ACC112 (cell line): ENCODE measurements around the gene NT5DC3.
A peak's percentile ranks its signal among the peaks of the same experiment; 100 is the strongest.
"Not testable (repeated sequence)": the region's sequence is repeated elsewhere in the genome, so short reads cannot be mapped to it uniquely, and the experiment has no call there.

Source experiments
- H2AFZ ChIP-seq: fragments of 200-600 bp; sonication (generic); one replicate; pipeline ENCODE4 v1.6.0; 2017; ENCODE audit warnings: antibody characterized with exemption, low read length; ENCODE audit not compliant: unreplicated experiment
- H3K27ac ChIP-seq: fragments of 200-600 bp; sonication (generic); 2 replicates; pipeline ENCODE4 v1.5.1; 2014; ENCODE audit warnings: low read depth, mild to moderate bottlenecking, antibody characterized with exemption, low read length, moderate library complexity
- H3K27me3 ChIP-seq: fragments of 200-600 bp; sonication (generic); 2 replicates; pipeline ENCODE4 v1.6.1; 2014; ENCODE audit warnings: mild to moderate bottlenecking, antibody characterized with exemption, low read length, moderate library complexity, mixed read lengths; ENCODE audit not compliant: insufficient read depth
- H3K36me3 ChIP-seq: fragments of 200-600 bp; sonication (generic); 2 replicates; pipeline ENCODE4 v1.6.1; 2016; ENCODE audit warnings: mild to moderate bottlenecking, antibody characterized with exemption, low read length, moderate library complexity, mixed read lengths; ENCODE audit not compliant: insufficient read depth
- H3K4me1 ChIP-seq: fragments of 200-600 bp; sonication (generic); one replicate; pipeline ENCODE4 v1.6.1; 2016; ENCODE audit warnings: low read length, mixed read lengths; ENCODE audit not compliant: insufficient read depth, unreplicated experiment, control insufficient read depth
- H3K4me3 ChIP-seq: fragments of 200-600 bp; sonication (generic); 2 replicates; pipeline ENCODE4 v1.5.1; 2014; ENCODE audit warnings: mild to moderate bottlenecking, low read depth, low read length
- H3K79me2 ChIP-seq: fragments of 200-600 bp; sonication (generic); one replicate; pipeline ENCODE4 v1.6.0; 2016; ENCODE audit warnings: low read length; ENCODE audit not compliant: control insufficient read depth, unreplicated experiment, insufficient read depth

The NT5DC3 gene

GRCh38 chr12:103840462-103840875 is 565 bp downstream of the NT5DC3 start:
- H3K79me2 ChIP-seq, result peaks cover 25% of the 10 kb centered on the region
- peak overlapping the region; percentile 80 for H3K4me3 ChIP-seq
- H3K36me3 ChIP-seq, result no peaks in the 10 kb centered on the region
- peak overlapping the region; percentile 92 for H2AFZ ChIP-seq
- H3K4me1 ChIP-seq, result peaks cover 19% of the 10 kb centered on the region
- H3K27ac ChIP-seq, result no peak overlapping the region
- H3K27me3 ChIP-seq, result no peaks in the 10 kb centered on the region

GRCh38 chr12:103839609-103840461 is 1.2 kb downstream of the NT5DC3 start:
- peak overlapping the region; percentile 80 for H3K4me3 ChIP-seq
- no peak overlapping the region for H3K27ac ChIP-seq
- no peaks in the 10 kb centered on the region for H3K36me3 ChIP-seq
- peaks cover 19% of the 10 kb centered on the region for H3K4me1 ChIP-seq
- H3K27me3 ChIP-seq, result no peaks in the 10 kb centered on the region
- peaks cover 28% of the 10 kb centered on the region for H3K79me2 ChIP-seq
- no peak overlapping the region for H2AFZ ChIP-seq

GRCh38 chr12:103839103-103839502 is 1.9 kb downstream of the NT5DC3 start:
- H3K36me3 ChIP-seq, result no peaks in the 10 kb centered on the region
- H3K4me3 ChIP-seq, result peak overlapping the region; percentile 80; the same call in 1 of the 2 replicates
- H3K4me1 ChIP-seq, result peaks cover 19% of the 10 kb centered on the region
- no peak overlapping the region for H2AFZ ChIP-seq
- H3K27ac ChIP-seq, result no peak overlapping the region
- peaks cover 29% of the 10 kb centered on the region for H3K79me2 ChIP-seq
- H3K27me3 ChIP-seq, result no peaks in the 10 kb centered on the region

GRCh38 chr12:103838254-103838914 is 2.6 kb downstream of the NT5DC3 start:
- Histone ChIP-seq H3K27ac (no peak overlapping the region), H3K36me3 (no peaks in the 10 kb centered on the region), H3K27me3 (no peaks in the 10 kb centered on the region), H3K79me2 (peaks cover 29% of the 10 kb centered on the region), H3K4me1 (peaks cover 19% of the 10 kb centered on the region), H2AFZ (no peak overlapping the region), H3K4me3 (no peak overlapping the region)

GRCh38 chr12:103836345-103836744 is 4.7 kb downstream of the NT5DC3 start:
- no peaks in the 10 kb centered on the region for H3K36me3 ChIP-seq
- H3K4me1 ChIP-seq, result peaks cover 12% of the 10 kb centered on the region
- no peak overlapping the region for H3K27ac ChIP-seq
- H3K4me3 ChIP-seq, result no peak overlapping the region
- H2AFZ ChIP-seq, result no peak overlapping the region
- H3K79me2 ChIP-seq, result peaks cover 29% of the 10 kb centered on the region
- H3K27me3 ChIP-seq, result no peaks in the 10 kb centered on the region

GRCh38 chr12:103835747-103836335 is 5.2 kb downstream of the NT5DC3 start:
- not testable (repeated sequence) for H3K27ac ChIP-seq, H3K27me3 ChIP-seq, H3K36me3 ChIP-seq, H2AFZ ChIP-seq, H3K4me3 ChIP-seq
- Histone ChIP-seq H3K4me1 (peaks cover 12% of the 10 kb centered on the region), H3K79me2 (peaks cover 29% of the 10 kb centered on the region)

GRCh38 chr12:103834942-103835341 is 6.1 kb downstream of the NT5DC3 start:
- H3K79me2 ChIP-seq, result peaks cover 26% of the 10 kb centered on the region
- H3K27ac ChIP-seq, result no peak overlapping the region
- no peak overlapping the region for H3K4me3 ChIP-seq
- no peak overlapping the region for H2AFZ ChIP-seq
- peaks cover 12% of the 10 kb centered on the region for H3K4me1 ChIP-seq
- H3K36me3 ChIP-seq, result no peaks in the 10 kb centered on the region
- no peaks in the 10 kb centered on the region for H3K27me3 ChIP-seq

GRCh38 chr12:103833891-103834290 is 7.1 kb downstream of the NT5DC3 start:
- Histone ChIP-seq H3K4me1 (peaks cover 2% of the 10 kb centered on the region), H3K79me2 (peaks cover 16% of the 10 kb centered on the region), H2AFZ (no peak overlapping the region), H3K27me3 (no peaks in the 10 kb centered on the region), H3K36me3 (no peaks in the 10 kb centered on the region), H3K4me3 (no peak overlapping the region), H3K27ac (no peak overlapping the region)

GRCh38 chr12:103833095-103833775 is 7.8 kb downstream of the NT5DC3 start:
- no peaks in the 10 kb centered on the region for H3K36me3 ChIP-seq
- peaks cover 9% of the 10 kb centered on the region for H3K79me2 ChIP-seq
- no peak overlapping the region for H3K27ac ChIP-seq
- H3K4me1 ChIP-seq, result no peaks in the 10 kb centered on the region
- H3K27me3 ChIP-seq, result no peaks in the 10 kb centered on the region
- no peak overlapping the region for H2AFZ ChIP-seq
- no peak overlapping the region for H3K4me3 ChIP-seq
